NCI-H526 treated with DMSO at 0.1 percent for 48 hours (cell line): ENCODE data around the gene CA5A.

Experiments
- DNase-seq: peaks from one replicate; lab custom pipeline; 2025; lab: John Stamatoyannopoulos, UW

Gene CA5A

GRCh38 chr16:87850009-87851006 is 86.0 kb downstream of the CA5A start:
- peak; percentile 18 for DNase-seq

DNA sequence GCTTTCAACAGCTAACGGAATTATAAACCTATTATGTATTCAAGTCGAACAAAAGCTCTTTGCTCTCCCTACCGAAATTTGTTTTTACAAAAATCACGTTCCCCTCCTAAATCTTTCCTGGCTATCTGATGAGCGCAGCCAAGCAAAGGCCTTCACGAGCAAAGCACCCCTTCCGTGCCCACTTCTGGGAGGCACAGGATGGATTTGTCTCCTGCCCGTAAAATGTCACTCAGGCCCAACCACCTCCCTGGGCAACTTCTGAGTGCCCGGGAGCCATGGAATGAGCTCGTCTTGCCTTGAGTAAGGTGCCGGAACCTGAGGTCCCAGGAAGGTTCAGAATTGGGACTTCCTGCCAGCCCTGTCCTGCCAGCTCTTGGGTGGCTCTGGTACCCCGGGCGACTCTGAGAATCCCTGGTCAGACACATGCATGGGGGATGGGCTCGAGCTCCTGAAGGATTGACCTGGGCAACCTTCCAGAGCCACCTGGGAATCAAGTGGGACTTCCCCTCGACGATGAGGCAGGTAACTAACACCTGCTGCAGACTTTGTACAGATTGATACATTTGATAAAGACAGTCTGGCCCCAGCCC is 86.8 kb downstream of the CA5A start:
- DNase-seq, result no peak

GRCh38 chr16:87848676-87849345 is 87.5 kb downstream of the CA5A start:
- no peak for DNase-seq

DNA sequence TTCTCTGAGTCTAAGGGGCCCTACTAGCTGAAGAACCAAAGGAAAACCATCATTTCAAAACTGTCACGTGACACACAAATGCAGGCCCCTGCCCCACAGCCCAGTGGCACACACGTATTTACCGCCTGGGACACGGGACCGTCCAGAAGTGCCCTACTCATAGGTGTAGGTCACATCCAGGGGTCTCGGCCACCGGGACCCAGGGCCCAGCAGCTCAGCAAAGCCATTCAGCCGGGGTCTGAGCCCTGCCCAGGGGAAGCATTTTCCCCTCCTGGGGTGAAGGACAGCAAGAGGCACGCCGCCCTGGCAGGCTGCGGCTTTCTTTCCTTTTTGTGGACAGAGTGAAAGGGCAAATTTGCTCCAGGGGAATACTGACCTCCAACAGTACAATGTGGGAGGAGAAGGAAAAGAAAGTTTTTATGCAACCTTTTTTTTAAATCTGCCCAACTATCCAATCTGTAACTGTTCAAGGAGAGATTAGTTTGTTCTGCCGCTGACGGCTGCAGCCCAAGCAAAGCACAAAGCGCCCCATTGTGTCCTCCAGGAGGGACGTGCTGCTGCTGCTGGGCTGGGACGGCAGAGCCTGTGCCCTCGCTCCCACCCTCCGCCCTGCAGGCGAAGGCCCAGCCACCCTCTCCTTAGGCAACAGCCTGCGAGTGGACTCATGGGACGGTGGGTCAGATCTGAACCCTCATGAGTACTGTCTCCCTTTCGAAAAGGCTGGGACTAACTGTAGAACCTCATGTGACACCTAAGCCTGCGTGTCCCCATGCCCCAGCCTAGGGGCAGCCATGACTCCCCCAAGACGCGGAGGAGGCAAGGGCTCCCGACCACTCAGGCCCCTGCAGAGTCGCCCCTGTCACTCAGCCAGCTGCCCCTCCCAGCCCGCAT is 88.3 kb downstream of the CA5A start:
- no peak for DNase-seq

- no peak for DNase-seq
These were observed 88.9 kb downstream of the CA5A start for GRCh38 chr16:87847467-87847784.

- no peak for DNase-seq
These were observed 89.4 kb downstream of the CA5A start for GRCh38 chr16:87846705-87847466.

DNA sequence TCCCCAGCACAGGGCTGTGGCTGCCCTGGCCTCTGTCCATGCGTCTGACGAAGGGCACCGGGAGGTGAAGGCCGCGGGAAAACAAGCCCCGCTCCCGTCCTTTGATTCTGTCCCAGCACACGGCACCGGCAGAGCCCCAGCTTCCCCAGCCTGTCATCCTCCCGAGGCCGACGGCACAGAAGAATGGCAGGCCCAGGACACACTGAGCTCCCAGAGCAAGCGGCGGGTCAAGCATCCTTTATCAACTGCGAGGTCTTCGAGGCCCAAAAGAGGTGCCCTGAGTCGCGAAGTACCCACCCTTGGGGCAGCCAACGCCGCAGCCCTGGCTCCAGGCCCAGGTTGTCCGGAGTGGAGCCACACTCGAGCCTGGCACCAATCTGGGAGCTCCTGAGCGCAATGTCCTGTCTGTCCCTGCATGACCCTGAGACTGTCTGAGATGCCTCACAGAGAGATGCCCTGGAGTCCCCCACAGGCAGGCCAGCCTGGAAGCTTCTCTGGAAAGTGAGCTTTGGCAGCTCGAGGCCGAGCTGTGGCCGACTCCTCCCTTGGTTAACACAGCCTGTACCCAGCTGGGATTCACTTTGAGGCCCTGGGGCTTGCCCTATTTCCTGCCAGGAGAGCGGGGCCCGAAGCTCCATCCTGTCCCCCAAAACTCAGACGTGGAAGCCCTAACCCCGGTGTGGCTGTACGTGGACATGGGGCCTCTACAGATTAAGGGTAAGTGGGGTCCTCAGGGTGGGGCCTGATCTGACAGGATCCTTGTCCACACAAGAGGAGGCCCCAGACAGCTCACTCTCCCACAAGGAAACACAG is 90.3 kb downstream of the CA5A start:
- DNase-seq, result no peak

DNA sequence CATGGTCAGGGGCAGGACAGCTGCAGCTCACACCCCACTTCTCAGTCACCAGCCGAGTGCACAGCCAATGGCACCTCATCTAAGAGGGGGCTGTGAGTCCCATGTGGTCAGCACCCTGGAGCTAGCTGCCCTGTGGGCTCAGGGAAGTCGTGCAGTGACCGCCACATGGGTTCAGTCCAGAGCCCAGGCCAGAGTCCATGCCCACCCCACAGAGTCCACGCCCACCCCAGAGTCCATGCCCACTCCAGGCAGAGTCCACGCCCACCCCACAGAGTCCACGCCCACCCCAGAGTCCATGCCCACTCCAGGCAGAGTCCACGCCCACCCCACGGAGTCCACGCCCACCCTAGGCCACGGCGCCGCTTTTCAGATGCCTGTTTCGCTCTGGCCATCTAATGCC is 91.1 kb downstream of the CA5A start:
- DNase-seq, result no peak

DNA sequence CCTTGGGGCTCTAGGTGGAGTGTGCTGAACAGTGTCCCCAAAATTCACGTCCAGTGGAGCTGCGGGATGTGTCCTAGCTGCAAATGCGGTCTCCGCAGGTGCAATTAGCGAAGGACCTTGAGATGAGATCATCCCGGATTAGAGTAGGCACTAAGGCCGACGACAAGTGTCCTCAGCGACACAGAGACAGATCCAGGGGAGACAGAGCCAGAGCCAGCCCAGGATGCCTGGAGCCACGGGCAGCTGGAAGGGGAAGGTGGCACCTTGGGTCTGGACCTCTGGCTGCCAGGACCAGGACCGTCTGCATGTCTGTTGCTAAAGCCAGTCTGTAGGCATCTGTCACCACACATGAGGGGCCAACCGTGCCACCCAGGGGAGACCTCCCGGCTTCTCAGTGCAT is 91.5 kb downstream of the CA5A start:
- no peak for DNase-seq

DNA sequence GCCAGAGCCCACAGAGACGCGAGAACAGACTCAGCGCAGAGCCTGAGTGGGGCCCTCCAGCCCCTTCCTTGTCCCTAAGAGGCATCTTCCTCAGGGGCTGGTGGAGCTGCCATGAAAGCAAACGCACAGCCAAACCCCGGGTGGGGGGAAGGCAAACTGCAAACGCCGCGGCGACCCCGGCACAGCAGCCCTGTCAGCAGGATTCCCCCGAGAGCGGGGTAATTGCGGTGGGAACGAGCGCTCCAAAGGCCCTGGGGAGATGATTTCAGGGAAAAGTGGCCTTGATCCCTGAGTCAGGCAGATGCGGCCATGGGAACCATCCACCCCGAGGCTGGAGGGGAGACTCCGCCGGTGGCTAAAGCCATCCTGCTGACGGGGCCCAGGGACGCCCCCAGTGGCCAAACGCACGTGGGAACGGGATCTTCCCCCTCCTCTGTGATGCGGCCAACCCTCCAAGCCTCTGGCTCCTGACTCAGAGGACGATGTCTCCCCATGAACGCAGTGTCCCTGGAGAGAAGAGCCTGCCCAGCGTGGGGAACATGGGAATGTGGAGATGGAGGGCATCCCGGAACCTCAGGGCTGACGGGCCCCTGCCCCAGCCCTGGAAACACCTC is 92.1 kb downstream of the CA5A start:
- DNase-seq, result no peak

DNA sequence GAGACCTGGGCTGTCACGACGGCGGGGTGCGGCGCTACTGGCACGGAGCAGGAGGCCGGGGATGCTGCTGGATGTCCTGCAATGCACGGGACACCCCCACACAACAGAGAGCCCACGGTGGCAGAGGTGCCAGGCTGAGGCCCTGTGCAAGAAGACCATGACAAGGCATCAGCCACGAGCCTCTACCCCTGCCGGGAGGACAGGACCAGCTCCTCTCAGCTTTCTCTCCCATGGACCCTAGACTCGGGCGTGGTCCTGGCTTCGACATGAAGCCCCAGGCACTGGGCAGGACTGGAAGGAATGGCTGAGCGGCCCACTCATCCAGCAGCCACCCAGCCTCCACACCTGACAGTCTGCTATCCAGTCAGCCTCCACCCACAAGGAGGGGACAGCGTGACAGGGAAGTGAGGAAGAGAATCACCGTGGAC is 92.6 kb downstream of the CA5A start:
- DNase-seq, result no peak

DNA sequence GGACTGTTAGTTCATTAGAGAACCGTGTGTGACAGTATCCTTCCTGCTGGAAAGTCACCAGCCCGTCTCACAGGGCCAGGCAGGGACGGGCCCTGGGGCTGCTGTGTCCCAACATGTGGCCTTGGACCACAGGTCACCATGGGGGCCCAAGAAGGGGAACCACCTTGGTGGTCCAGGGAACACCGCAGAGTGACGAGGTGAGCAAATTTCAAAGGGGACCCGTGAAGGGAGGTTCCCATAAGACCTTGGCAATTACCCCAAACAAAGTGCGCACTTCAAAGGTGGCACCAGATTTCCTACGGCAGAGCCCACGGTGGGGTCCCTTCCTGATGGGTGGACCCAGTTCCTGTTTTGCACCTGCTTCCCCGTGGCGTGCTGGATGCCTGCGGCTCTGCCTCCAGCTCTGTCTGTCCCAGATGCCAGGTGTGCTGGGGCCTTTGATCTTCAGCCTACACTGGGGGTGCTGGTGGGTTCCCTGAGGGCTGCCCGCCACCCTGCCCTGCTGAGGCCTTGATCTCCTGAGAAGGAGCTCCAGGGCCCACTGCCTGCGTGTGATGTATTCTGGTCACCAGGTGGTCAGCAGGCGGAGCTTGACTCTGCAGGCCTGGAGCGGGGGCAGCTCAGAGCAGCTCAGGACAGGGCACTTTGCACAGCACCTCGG is 94.0 kb downstream of the CA5A start:
- DNase-seq, result no peak

DNA sequence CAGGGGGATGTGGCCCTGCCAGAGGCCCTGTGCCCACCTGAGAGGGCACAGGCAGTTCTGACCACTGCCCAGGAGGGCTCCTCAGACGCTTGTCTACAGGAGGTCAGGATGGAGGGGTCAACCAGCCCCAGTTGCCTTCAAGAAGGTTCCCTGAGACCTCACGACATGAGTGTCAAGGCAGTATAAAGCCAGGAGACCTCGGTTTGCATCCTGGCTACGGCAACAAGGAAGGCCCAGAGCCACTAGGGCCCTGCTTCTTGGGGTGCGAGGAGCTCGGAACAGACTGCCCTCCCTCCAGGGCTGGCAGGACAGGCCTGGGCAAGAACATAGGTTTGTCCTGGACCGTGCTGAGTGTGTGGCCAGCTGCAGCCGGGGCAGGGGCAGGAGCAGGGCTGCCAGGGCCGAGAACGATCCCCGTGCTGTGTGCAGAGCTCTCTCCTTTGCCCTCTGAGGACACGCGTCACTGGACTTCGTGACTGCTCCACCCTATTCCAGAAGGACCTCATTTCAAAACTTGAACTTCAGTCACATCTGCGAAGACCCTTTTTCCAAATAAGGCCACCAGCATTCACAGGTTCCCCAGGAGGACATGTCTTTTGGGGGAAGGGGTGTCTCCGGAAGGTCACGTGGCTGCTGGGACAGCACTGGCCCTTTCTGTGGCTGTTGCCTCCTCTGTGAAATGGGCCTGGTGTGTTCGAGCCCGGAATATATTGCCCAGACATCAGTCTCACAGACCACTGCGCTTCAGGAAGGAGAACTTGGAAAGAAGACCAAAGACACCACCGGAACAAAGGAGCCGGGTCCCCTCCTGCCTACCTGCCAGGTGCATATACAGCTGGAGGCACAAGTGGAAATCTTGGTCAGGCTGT is 94.8 kb downstream of the CA5A start:
- DNase-seq, result no peak

DNA sequence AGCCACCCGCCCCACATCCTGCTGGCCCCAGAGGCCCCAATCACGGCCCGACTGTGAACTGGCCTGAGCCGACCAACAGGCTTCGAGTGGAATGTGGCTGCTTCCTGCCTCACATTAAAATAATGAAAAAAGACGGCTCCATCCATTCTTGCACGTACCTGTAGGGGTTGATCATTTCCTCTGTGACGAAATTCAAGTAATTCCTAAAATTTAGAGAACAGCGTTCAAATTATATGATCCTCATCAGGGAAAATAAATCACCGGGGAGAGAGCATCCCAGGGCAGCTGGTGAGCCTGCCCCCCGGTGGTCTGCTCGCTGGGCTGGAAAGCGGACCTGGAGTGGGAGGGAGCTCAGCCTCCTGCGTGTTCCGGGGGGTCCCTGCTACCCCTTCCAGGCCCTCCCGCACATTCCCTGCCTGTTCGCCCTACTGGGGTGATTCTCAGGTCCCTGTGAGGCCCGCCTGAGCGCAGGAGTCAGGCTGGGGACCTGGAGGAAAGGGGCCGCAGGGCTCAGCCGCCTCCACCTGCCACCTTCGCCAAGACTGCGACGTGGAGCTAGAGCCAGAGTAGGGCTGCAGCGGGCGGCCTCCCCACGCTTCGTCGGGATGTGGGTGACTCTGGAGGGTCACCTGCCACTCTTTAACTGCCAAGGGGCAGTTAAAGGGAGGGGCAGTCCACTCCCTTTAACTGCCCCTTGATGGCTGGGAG is 95.9 kb downstream of the CA5A start:
- DNase-seq, result no peak

GRCh38 chr16:87839542-87840270 is 96.6 kb downstream of the CA5A start:
- DNase-seq, result no peak

DNA sequence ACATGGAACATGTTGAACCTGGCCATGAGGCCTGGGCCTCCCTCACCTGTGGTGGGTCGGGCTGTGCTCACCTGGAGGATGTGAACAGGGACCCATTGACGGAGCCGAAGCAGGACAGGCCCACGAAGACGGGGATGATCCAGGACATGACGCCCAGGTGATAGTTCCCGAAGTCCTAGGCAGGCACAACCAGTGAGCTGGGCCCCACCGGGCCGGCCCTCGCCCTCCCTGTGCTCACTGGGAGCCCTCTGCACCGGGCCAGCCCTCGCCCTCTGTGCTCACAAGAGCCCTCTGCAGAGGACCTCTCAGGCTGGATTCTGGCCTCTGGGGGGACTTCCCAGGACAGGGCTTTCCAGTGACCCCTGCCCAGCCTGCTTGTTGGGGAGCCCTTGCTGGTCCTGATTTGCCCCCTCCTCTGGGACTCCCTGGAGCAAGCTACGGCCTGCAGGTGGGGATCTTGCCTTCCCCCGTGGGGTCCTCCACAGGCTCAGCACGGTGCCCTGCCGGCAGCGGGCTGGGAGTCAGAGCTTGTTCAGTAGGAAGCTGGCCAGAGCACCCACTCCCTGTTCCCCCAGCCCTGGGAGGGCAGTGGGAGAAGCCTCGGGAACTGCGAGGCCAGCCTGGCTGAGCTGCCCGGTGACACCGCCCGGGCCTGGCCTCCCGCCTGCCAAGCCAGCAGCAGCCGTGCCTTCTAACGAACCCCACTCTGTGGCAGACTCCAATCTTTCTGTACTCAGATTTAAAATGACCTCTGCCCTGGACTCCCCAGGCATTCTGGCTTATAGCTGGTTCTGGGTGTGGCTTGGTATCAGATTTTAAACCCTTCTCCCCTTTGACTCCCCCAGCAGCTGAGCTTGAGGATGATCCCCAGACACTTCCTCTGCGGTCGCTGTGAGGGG is 97.4 kb downstream of the CA5A start:
- no peak for DNase-seq
